Psoas muscle (tissue), 8 donors: Measurements from ENCODE around the gene SASH1. TPM values are rescaled to one million over a fixed set of nuclear protein-coding genes. Genes with fewer than 3 reads are reported as not detected.

Experiments used
- ATAC-seq, 4 donors: fragments of 200-7000 bp; cut with Tn5 transposase; one replicate each; pipeline ENCODE4 v1.9.1; 2020; ENCODE audit warnings: moderate library complexity in 3 of 4, mild to moderate bottlenecking in 2 of 4
- DNase-seq, 2 donors: peaks; one replicate each; pipeline ENCODE4 v3.0.0-alpha.2; 2020
- H3K27ac ChIP-seq: fragments of 200-600 bp; one replicate; pipeline ENCODE4 v1.8.0; 2022
- H3K27me3 ChIP-seq, 3 donors: fragments of 200-600 bp in 1 of 3; one replicate each; pipeline versions ENCODE4 v1.6.1 to v1.8.0; 2013 to 2022; ENCODE audit warnings: low read length in 2 of 3, mild to moderate bottlenecking in 2 of 3, moderate library complexity in 1 of 3; ENCODE audit not compliant: insufficient read depth in 3 of 3
- H3K36me3 ChIP-seq, 2 donors: fragments of 200-600 bp in 1 of 2; one replicate each; pipeline versions ENCODE4 v1.6.1 to v1.8.0; 2013 to 2022; ENCODE audit warnings: low read depth in 1 of 2, mild to moderate bottlenecking in 1 of 2, moderate library complexity in 1 of 2; ENCODE audit not compliant: insufficient read depth in 1 of 2
- H3K4me1 ChIP-seq: fragments of 200-600 bp; one replicate; pipeline ENCODE4 v1.8.0; 2022
- H3K4me3 ChIP-seq: fragments of 200-600 bp; one replicate; pipeline ENCODE4 v1.8.0; 2022; ENCODE audit warnings: mild to moderate bottlenecking
- H3K9me3 ChIP-seq: fragments of 200-600 bp; one replicate; pipeline ENCODE4 v1.8.0; 2022
- WGBS, 3 donors: extraction: QIAGEN DNeasy Blood & Tissue Kit; methylation state at CpG; one replicate each; pipeline versions ENCODE4 v1.1.6 to v1.1.7; 2013; 5-methylcytosine and 5-hydroxymethylcytosine counted together
- intact Hi-C, 2 donors: fragments of 100-400 bp; cut with DNase I; formaldehyde crosslinking; loops; one replicate each; pipeline versions ENCODE4 v1.11.0 to v1.14.2; 2022
- polyA plus RNA-seq, 3 donors: library from polyadenylated mRNA; stranded (reverse); fragments of 200-250 nt; gene quantifications; one replicate each; pipeline ENCODE4 v1.2.3, GENCODE V29; 2013
- total RNA-seq, 4 donors: library from RNA; stranded (reverse); fragmentation: NEBNext Ultra II Directional in 2 of 4; extraction: Animal tissue kit (Norgen Biotek cat#: 25700) in 2 of 4; gene quantifications; one replicate each; pipeline versions ENCODE4 v1.2.1 to v1.2.4, GENCODE V29; 2021 to 2023
- TF ChIP-seq, protein P1 (sequence below): fragments of 200-600 bp; IDR thresholded peaks from one replicate; pipeline ENCODE4 v1.8.0; 2022; ENCODE audit warnings: antibody characterized with exemption
- donor health status: healthy with polysubstance abuse.
- donor health status: DM: no; HTN: no; CAD: no; lungs with moderate emphysema.
- donor health status: Bipolar disorder and iron deficiency.
- donor health status: healthy.
- donor health status: DM: yes; HTN: yes; CAD: no.
- donor health status: DM: no; HTN: no; CAD: no.
- donor health status: DM: no; HTN: no; CAD: no.
- donor health status: DM: yes; HTN: yes; CAD: no.

SASH1 gene
- total and polyA plus RNA-seq, 7 donors = 5.0 to 26.1 (median 13.0) TPM

GRCh38 chr6:148417045-148417444 is 74.4 kb downstream of the SASH1 start:
- no peaks in the 10 kb centered on the region for H3K36me3 ChIP-seq
- H3K4me1 ChIP-seq = no peaks in the 10 kb centered on the region
- ATAC-seq (no peak), DNase-seq (no peak)
- H3K4me3 ChIP-seq = no peak overlapping the region
- H3K9me3 ChIP-seq = no peaks in the 10 kb centered on the region
- no peaks in the 10 kb centered on the region for H3K27me3 ChIP-seq
- intact Hi-C loops = no loop called here
- TF ChIP-seq, protein P1, sequence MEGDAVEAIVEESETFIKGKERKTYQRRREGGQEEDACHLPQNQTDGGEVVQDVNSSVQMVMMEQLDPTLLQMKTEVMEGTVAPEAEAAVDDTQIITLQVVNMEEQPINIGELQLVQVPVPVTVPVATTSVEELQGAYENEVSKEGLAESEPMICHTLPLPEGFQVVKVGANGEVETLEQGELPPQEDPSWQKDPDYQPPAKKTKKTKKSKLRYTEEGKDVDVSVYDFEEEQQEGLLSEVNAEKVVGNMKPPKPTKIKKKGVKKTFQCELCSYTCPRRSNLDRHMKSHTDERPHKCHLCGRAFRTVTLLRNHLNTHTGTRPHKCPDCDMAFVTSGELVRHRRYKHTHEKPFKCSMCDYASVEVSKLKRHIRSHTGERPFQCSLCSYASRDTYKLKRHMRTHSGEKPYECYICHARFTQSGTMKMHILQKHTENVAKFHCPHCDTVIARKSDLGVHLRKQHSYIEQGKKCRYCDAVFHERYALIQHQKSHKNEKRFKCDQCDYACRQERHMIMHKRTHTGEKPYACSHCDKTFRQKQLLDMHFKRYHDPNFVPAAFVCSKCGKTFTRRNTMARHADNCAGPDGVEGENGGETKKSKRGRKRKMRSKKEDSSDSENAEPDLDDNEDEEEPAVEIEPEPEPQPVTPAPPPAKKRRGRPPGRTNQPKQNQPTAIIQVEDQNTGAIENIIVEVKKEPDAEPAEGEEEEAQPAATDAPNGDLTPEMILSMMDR = no peak
- H3K27ac ChIP-seq = no peak overlapping the region
- 97 to 98% (median 98%) methylated on average over 8 of the region's 8 CpGs for WGBS, 3 donors

DNA sequence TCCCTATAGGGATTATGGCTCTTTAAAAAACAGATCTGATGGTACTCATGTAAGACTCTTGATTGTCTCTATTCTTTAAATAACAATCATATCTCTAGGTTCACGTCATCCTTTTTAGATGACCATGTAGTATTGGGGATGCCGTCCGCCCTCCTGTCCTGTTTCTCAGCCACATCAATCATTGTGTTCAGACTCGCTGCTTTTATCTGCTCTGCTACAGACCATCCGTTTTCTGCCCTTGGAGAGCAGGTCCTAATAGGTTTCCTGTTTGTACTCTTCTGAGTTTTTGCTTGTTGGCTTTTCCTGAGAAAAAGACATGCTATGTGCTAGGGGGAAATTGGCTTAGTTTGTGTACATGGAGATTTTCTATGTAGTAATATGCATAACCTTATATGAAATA is 76.8 kb downstream of the SASH1 start:
- no peaks in the 10 kb centered on the region for H3K27me3 ChIP-seq
- no peaks in the 10 kb centered on the region for H3K36me3 ChIP-seq
- no peak for ATAC-seq
- TF ChIP-seq, protein P1 = no peak
- no peaks in the 10 kb centered on the region for H3K9me3 ChIP-seq
- WGBS, 3 donors = 68 to 77% (median 75%) methylated on average over 5 of the region's 5 CpGs
- DNase-seq = no peak
- H3K4me3 ChIP-seq = no peak overlapping the region
- intact Hi-C loops = no loop called here
- no peak overlapping the region for H3K27ac ChIP-seq
- H3K4me1 ChIP-seq = no peaks in the 10 kb centered on the region

- DNase-seq (no peak), ATAC-seq (no peak)
- Histone ChIP-seq H3K4me1 (no peaks in the 10 kb centered on the region), H3K36me3 (no peaks in the 10 kb centered on the region), H3K27ac (no peak overlapping the region), H3K4me3 (no peak overlapping the region), H3K9me3 (no peaks in the 10 kb centered on the region), H3K27me3 (no peaks in the 10 kb centered on the region)
- TF ChIP-seq, protein P1 = no peak
- intact Hi-C loops = no loop called here
- 80 to 87% (median 81%) methylated on average over 4 of the region's 4 CpGs for WGBS, 3 donors
These were observed 79.4 kb downstream of the SASH1 start for GRCh38 chr6:148422085-148422484.

DNA sequence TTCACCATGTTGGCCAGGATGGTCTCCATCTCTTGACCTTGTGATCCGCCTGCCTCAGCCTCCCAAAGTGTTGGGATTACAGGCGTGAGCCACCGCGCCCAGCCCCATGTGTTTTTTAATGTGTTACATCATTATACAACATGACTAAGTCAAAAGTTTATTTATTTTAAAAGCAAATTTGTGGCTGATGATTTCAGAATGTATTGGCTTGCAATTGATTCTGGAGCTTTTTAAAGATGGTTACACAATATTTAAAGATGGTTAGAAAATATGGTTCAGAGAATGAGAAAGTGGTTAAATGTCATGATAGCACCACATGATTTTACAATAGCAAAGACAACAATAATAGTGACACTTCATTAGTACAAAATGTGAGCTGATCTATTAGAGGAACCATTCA is 80.5 kb downstream of the SASH1 start:
- H3K27ac ChIP-seq = no peak overlapping the region

More for the DNA sequence above, 80.5 kb downstream of the SASH1 start:
- Histone ChIP-seq H3K36me3 (no peaks in the 10 kb centered on the region), H3K4me3 (no peak overlapping the region), H3K9me3 (no peaks in the 10 kb centered on the region), H3K27me3 (no peaks in the 10 kb centered on the region), H3K4me1 (no peaks in the 10 kb centered on the region)
- WGBS, 3 donors = 74 to 85% (median 81%) methylated on average over 4 of the region's 4 CpGs
- intact Hi-C loops = no loop called here
- TF ChIP-seq, protein P1 = no peak
- DNase-seq (no peak), ATAC-seq (no peak)
